Peyer's patch (tissue), 4 donors: Measurements from ENCODE around the gene CEP78. TPM values are rescaled to one million over a fixed set of nuclear protein-coding genes. Genes with fewer than 3 reads are reported as not detected.

Experiments used
- DNase-seq, 3 donors: peaks; one replicate each; pipeline ENCODE4 v3.0.0-alpha.2; 2017 to 2019
- H3K27ac ChIP-seq, 4 donors: fragments of 200-600 bp; sonication (generic); one replicate each; pipeline ENCODE4 v1.5.1; 2016 to 2019
- H3K27me3 ChIP-seq, 2 donors: fragments of 200-600 bp; sonication (generic); one replicate each; pipeline ENCODE4 v1.5.1; 2019
- H3K36me3 ChIP-seq, 3 donors: fragments of 200-600 bp; sonication (generic); one replicate each; pipeline ENCODE4 v1.5.1; 2016 to 2019
- H3K4me1 ChIP-seq, 4 donors: fragments of 200-600 bp; sonication (generic); one replicate each; pipeline ENCODE4 v1.5.1; 2016 to 2019
- H3K4me3 ChIP-seq, 4 donors: fragments of 200-600 bp; sonication (generic); 1 replicate in 3 of 4; 2 replicates in 1 of 4; pipeline ENCODE4 v1.5.1; 2016 to 2019; ENCODE audit warnings: mild to moderate bottlenecking in 1 of 4
- H3K9me3 ChIP-seq, 4 donors: fragments of 200-600 bp; sonication (generic); one replicate each; pipeline ENCODE4 v1.5.1; 2016 to 2019; ENCODE audit warnings: mild to moderate bottlenecking in 1 of 4
- CTCF ChIP-seq, 6 experiments: fragments of 450-650 bp in 4 of 6; fragments of 200-600 bp in 2 of 6; sonication (generic) in 1 of 6; IDR thresholded peaks; one replicate each; pipeline ENCODE4 v1.5.1; 2017 to 2019; ENCODE audit warnings: antibody characterized with exemption in 6 of 6, mild to moderate bottlenecking in 3 of 6, moderate library complexity in 1 of 6
- POLR2A ChIP-seq, 2 donors: fragments of 450-650 bp; IDR thresholded peaks; one replicate each; pipeline ENCODE4 v1.5.1; 2017; ENCODE audit warnings: antibody characterized with exemption in 2 of 2, mild to moderate bottlenecking in 2 of 2, moderate library complexity in 2 of 2
- total RNA-seq, 4 donors: library from RNA; depleted of rRNA; stranded (reverse); fragments of >200 nt; gene quantifications; one replicate each; pipeline ENCODE4 v1.1.0, GENCODE V29; 2016

Gene CEP78
- total RNA-seq, 4 donors from 2014 or later: 5.4 to 19.0 (median 6.5) TPM

- Histone ChIP-seq H3K4me3 (no peak overlapping the region), H3K36me3 (no peaks in the 10 kb centered on the region), H3K4me1 (peaks cover 0 to 22% (median 7%) of the 10 kb centered on the region in 4 donors), H3K9me3 (no peaks in the 10 kb centered on the region), H3K27me3 (no peaks in the 10 kb centered on the region), H3K27ac (no peak overlapping the region)
- DNase-seq: no peak
- no peak for TF ChIP-seq POLR2A (IDR thresholded peaks at IDR 0.05)
- TF ChIP-seq CTCF (IDR thresholded peaks at IDR 0.05): no peak
Measured at GRCh38 chr9:78300209-78300608, 64.3 kb downstream of the CEP78 start.

- Histone ChIP-seq H3K4me3 (no peak overlapping the region), H3K4me1 (peaks cover 0 to 17% (median 7%) of the 10 kb centered on the region in 4 donors), H3K9me3 (no peaks in the 10 kb centered on the region), H3K27me3 (no peaks in the 10 kb centered on the region), H3K36me3 (no peaks in the 10 kb centered on the region), H3K27ac (no peak overlapping the region)
- no peak for DNase-seq
- no peak for TF ChIP-seq CTCF (IDR thresholded peaks at IDR 0.05)
Measured at GRCh38 chr9:78301466-78301865, 65.6 kb downstream of the CEP78 start.

- H3K4me3 ChIP-seq: no peak overlapping the region
- no peaks in the 10 kb centered on the region for H3K4me1 ChIP-seq
- no peaks in the 10 kb centered on the region for H3K9me3 ChIP-seq
- H3K27ac ChIP-seq: no peak overlapping the region
- no peak for DNase-seq
- no peak for TF ChIP-seq POLR2A (IDR thresholded peaks at IDR 0.05)
- TF ChIP-seq CTCF (IDR thresholded peaks at IDR 0.05): no peak
- no peaks in the 10 kb centered on the region for H3K27me3 ChIP-seq
- H3K36me3 ChIP-seq: no peaks in the 10 kb centered on the region
Measured at GRCh38 chr9:78303377-78304062, 67.6 kb downstream of the CEP78 start.

- no peak for TF ChIP-seq CTCF (IDR thresholded peaks at IDR 0.05)
- Histone ChIP-seq H3K4me3 (no peak overlapping the region), H3K27ac (no peak overlapping the region), H3K4me1 (no peaks in the 10 kb centered on the region), H3K9me3 (no peaks in the 10 kb centered on the region), H3K27me3 (no peaks in the 10 kb centered on the region), H3K36me3 (no peaks in the 10 kb centered on the region)
- no peak for DNase-seq
Measured at GRCh38 chr9:78304357-78304756, 68.5 kb downstream of the CEP78 start.

GRCh38 chr9:78306222-78307076 is 70.6 kb downstream of the CEP78 start:
- Histone ChIP-seq H3K36me3 (no peaks in the 10 kb centered on the region), H3K4me1 (no peaks in the 10 kb centered on the region), H3K27me3 (no peaks in the 10 kb centered on the region), H3K27ac (no peak overlapping the region), H3K9me3 (no peaks in the 10 kb centered on the region), H3K4me3 (no peak overlapping the region)
- TF ChIP-seq CTCF (IDR thresholded peaks at IDR 0.05): no peak
- TF ChIP-seq POLR2A (IDR thresholded peaks at IDR 0.05): no peak
- no peak for DNase-seq
